Mononuclear cell (primary cell): ENCODE data around the gene CDC45. TPM values are rescaled to one million over a fixed set of nuclear protein-coding genes. Genes with fewer than 3 reads are reported as not detected.

Experiments
- H3K27me3 ChIP-seq: 2 replicates; pipeline ENCODE4 v1.6.0; 2011; ENCODE audit warnings: low read length, control low read depth; ENCODE audit not compliant: insufficient read depth
- H3K4me1 ChIP-seq: 2 replicates; pipeline ENCODE4 v1.5.1; 2011; ENCODE audit warnings: mild to moderate bottlenecking, low read length, control low read depth; ENCODE audit not compliant: insufficient read depth
- H3K4me3 ChIP-seq: 2 replicates; pipeline ENCODE4 v1.5.1; 2011; ENCODE audit warnings: mild to moderate bottlenecking, low read length, moderate library complexity
- H3K9me3 ChIP-seq: 2 replicates; pipeline ENCODE4 v1.5.1; 2011; ENCODE audit warnings: low read depth, mild to moderate bottlenecking, control low read depth, low read length
- total RNA-seq: library from RNA; depleted of rRNA; stranded (reverse); fragments of >200 nt; gene quantifications from one replicate; pipeline ENCODE4 v1.2.3, GENCODE V29; 2012

The CDC45 gene
- total RNA-seq, 1 donor = 0.42 TPM

GRCh38 chr22:19456541-19456940 is 23.2 kb upstream of the CDC45 start:
- no peak overlapping the region for H3K4me3 ChIP-seq
- no peaks in the 10 kb centered on the region for H3K4me1 ChIP-seq
- no peaks in the 10 kb centered on the region for H3K27me3 ChIP-seq
- H3K9me3 ChIP-seq = no peaks in the 10 kb centered on the region

- H3K27me3 ChIP-seq = no peaks in the 10 kb centered on the region
- no peak overlapping the region for H3K4me3 ChIP-seq
- H3K4me1 ChIP-seq = no peaks in the 10 kb centered on the region
These were observed 21.8 kb upstream of the CDC45 start for GRCh38 chr22:19457828-19458428.

GRCh38 chr22:19460036-19460435 is 19.7 kb upstream of the CDC45 start:
- no peak overlapping the region for H3K4me3 ChIP-seq
- no peaks in the 10 kb centered on the region for H3K27me3 ChIP-seq
- no peaks in the 10 kb centered on the region for H3K4me1 ChIP-seq
- no peaks in the 10 kb centered on the region for H3K9me3 ChIP-seq

More at GRCh38 chr22:19457828-19458428, 21.8 kb upstream of the CDC45 start:
- H3K9me3 ChIP-seq = no peaks in the 10 kb centered on the region

- Histone ChIP-seq H3K4me1 (no peaks in the 10 kb centered on the region), H3K4me3 (no peak overlapping the region), H3K9me3 (no peaks in the 10 kb centered on the region), H3K27me3 (no peaks in the 10 kb centered on the region)
These were observed 18.2 kb upstream of the CDC45 start for GRCh38 chr22:19461506-19461905.

GRCh38 chr22:19463008-19463407 is 16.7 kb upstream of the CDC45 start:
- Histone ChIP-seq H3K9me3 (no peaks in the 10 kb centered on the region), H3K4me1 (no peaks in the 10 kb centered on the region), H3K27me3 (no peaks in the 10 kb centered on the region), H3K4me3 (no peak overlapping the region)

- Histone ChIP-seq H3K27me3 (no peaks in the 10 kb centered on the region), H3K9me3 (no peaks in the 10 kb centered on the region), H3K4me3 (no peak overlapping the region), H3K4me1 (no peaks in the 10 kb centered on the region)
These were observed 15.9 kb upstream of the CDC45 start for GRCh38 chr22:19463491-19464469.

- Histone ChIP-seq H3K4me1 (no peaks in the 10 kb centered on the region), H3K9me3 (no peaks in the 10 kb centered on the region), H3K27me3 (no peaks in the 10 kb centered on the region), H3K4me3 (no peak overlapping the region)
These were observed 15.2 kb upstream of the CDC45 start for GRCh38 chr22:19464546-19464945.

GRCh38 chr22:19464975-19465374 is 14.7 kb upstream of the CDC45 start:
- Histone ChIP-seq H3K4me1 (no peaks in the 10 kb centered on the region), H3K27me3 (no peaks in the 10 kb centered on the region), H3K9me3 (no peaks in the 10 kb centered on the region), H3K4me3 (no peak overlapping the region)

GRCh38 chr22:19466126-19466716 is 13.5 kb upstream of the CDC45 start:
- Histone ChIP-seq H3K4me3 (no peak overlapping the region), H3K27me3 (no peaks in the 10 kb centered on the region), H3K4me1 (no peaks in the 10 kb centered on the region), H3K9me3 (no peaks in the 10 kb centered on the region)

GRCh38 chr22:19466848-19467752 is 12.6 kb upstream of the CDC45 start:
- Histone ChIP-seq H3K4me3 (no peak overlapping the region), H3K4me1 (no peaks in the 10 kb centered on the region), H3K9me3 (no peaks in the 10 kb centered on the region), H3K27me3 (no peaks in the 10 kb centered on the region)

GRCh38 chr22:19467912-19468311 is 11.8 kb upstream of the CDC45 start:
- no peak overlapping the region for H3K4me3 ChIP-seq
- H3K27me3 ChIP-seq = no peaks in the 10 kb centered on the region
- no peaks in the 10 kb centered on the region for H3K9me3 ChIP-seq
- H3K4me1 ChIP-seq = no peaks in the 10 kb centered on the region

- H3K4me1 ChIP-seq = no peaks in the 10 kb centered on the region
- no peaks in the 10 kb centered on the region for H3K9me3 ChIP-seq
- H3K27me3 ChIP-seq = no peaks in the 10 kb centered on the region
- H3K4me3 ChIP-seq = no peak overlapping the region
These were observed 10.3 kb upstream of the CDC45 start for GRCh38 chr22:19469421-19469820.

GRCh38 chr22:19470010-19470409 is 9.7 kb upstream of the CDC45 start:
- H3K4me3 ChIP-seq = no peak overlapping the region
- H3K4me1 ChIP-seq = no peaks in the 10 kb centered on the region
- no peaks in the 10 kb centered on the region for H3K9me3 ChIP-seq
- no peaks in the 10 kb centered on the region for H3K27me3 ChIP-seq

GRCh38 chr22:19471572-19471971 is 8.1 kb upstream of the CDC45 start:
- H3K4me3 ChIP-seq = no peak overlapping the region
- no peaks in the 10 kb centered on the region for H3K4me1 ChIP-seq
- H3K9me3 ChIP-seq = no peaks in the 10 kb centered on the region
- no peaks in the 10 kb centered on the region for H3K27me3 ChIP-seq
